ENCODE data around the gene ITGB6. TPM values are rescaled to one million over a fixed set of nuclear protein-coding genes. Genes with fewer than 3 reads are reported as not detected.

ITGB6 gene
- total RNA-seq, 1 donor from 2014 or later: 17.2 TPM

- Histone ChIP-seq H3K27ac (no peak overlapping the region), H3K27me3 (no peaks in the 10 kb centered on the region), H3K36me3 (no peaks in the 10 kb centered on the region), H3K9me3 (no peaks in the 10 kb centered on the region), H3K4me3 (no peak overlapping the region), H3K4me1 (peaks cover 68% of the 10 kb centered on the region)
- intact Hi-C loops (cut with DNase I): no loop called here
- TF ChIP-seq, protein P1, sequence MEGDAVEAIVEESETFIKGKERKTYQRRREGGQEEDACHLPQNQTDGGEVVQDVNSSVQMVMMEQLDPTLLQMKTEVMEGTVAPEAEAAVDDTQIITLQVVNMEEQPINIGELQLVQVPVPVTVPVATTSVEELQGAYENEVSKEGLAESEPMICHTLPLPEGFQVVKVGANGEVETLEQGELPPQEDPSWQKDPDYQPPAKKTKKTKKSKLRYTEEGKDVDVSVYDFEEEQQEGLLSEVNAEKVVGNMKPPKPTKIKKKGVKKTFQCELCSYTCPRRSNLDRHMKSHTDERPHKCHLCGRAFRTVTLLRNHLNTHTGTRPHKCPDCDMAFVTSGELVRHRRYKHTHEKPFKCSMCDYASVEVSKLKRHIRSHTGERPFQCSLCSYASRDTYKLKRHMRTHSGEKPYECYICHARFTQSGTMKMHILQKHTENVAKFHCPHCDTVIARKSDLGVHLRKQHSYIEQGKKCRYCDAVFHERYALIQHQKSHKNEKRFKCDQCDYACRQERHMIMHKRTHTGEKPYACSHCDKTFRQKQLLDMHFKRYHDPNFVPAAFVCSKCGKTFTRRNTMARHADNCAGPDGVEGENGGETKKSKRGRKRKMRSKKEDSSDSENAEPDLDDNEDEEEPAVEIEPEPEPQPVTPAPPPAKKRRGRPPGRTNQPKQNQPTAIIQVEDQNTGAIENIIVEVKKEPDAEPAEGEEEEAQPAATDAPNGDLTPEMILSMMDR (IDR thresholded peaks at IDR 0.05): no peak
- no peak for TF ChIP-seq POLR2AphosphoS5 (IDR thresholded peaks at IDR 0.05; ENCODE audit: insufficient read depth in 1 of 2, low read depth in 1 of 2)
- DNase-seq (ENCODE audit: extremely low spot score in 2 of 2): no peak
Measured at GRCh38 chr2:160226367-160226766, 26.3 kb upstream of the ITGB6 start.

GRCh38 chr2:160225722-160226121 is 25.6 kb upstream of the ITGB6 start:
- no peak overlapping the region for H3K4me3 ChIP-seq
- peaks cover 74% of the 10 kb centered on the region for H3K4me1 ChIP-seq
- no peaks in the 10 kb centered on the region for H3K36me3 ChIP-seq
- no peaks in the 10 kb centered on the region for H3K27me3 ChIP-seq
- no peak for DNase-seq (ENCODE audit: extremely low spot score in 2 of 2)
- no peak overlapping the region for H3K27ac ChIP-seq
- TF ChIP-seq POLR2AphosphoS5 (IDR thresholded peaks at IDR 0.05; ENCODE audit: insufficient read depth in 1 of 2, low read depth in 1 of 2) (no peak), POLR2A (IDR thresholded peaks at IDR 0.05) (no peak)
- TF ChIP-seq, protein P1 (IDR thresholded peaks at IDR 0.05): no peak
- intact Hi-C loops (cut with DNase I): no loop called here
- H3K9me3 ChIP-seq: no peaks in the 10 kb centered on the region

DNA sequence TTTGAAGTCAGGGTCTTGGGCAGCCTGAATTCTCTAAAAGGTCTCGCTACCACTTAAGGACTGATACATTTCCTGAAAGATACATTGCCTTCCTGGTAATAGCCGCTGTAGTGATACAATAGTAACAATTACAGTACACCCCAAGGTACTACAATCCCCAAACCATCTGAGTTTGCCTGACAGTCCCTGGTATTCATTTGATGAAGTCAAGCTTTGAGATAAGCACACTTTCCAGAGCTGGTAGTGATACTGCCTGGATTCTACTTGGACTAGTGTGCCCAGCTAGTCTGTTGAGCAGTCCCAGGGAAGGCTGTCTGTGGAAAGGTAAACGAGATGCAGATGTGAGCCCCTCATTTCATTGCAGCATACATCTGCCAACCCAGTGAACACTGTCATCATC is 24.4 kb upstream of the ITGB6 start:
- intact Hi-C loops (cut with DNase I): no loop called here
- Histone ChIP-seq H3K27me3 (no peaks in the 10 kb centered on the region), H3K9me3 (no peaks in the 10 kb centered on the region), H3K36me3 (no peaks in the 10 kb centered on the region), H3K27ac (no peak overlapping the region), H3K4me3 (no peak overlapping the region), H3K4me1 (peaks cover 76% of the 10 kb centered on the region)
- DNase-seq (ENCODE audit: extremely low spot score in 2 of 2): no peak
- no peak for TF ChIP-seq POLR2A (IDR thresholded peaks at IDR 0.05)
- no peak for TF ChIP-seq POLR2AphosphoS5 (IDR thresholded peaks at IDR 0.05; ENCODE audit: insufficient read depth in 1 of 2, low read depth in 1 of 2)

- Histone ChIP-seq H3K9me3 (no peaks in the 10 kb centered on the region), H3K27ac (no peak overlapping the region), H3K36me3 (no peaks in the 10 kb centered on the region), H3K4me3 (no peak overlapping the region), H3K4me1 (peaks cover 71% of the 10 kb centered on the region), H3K27me3 (no peaks in the 10 kb centered on the region)
- intact Hi-C loops (cut with DNase I): no loop called here
- DNase-seq (ENCODE audit: extremely low spot score in 2 of 2): no peak
- TF ChIP-seq POLR2A (IDR thresholded peaks at IDR 0.05) (no peak), POLR2AphosphoS5 (IDR thresholded peaks at IDR 0.05; ENCODE audit: insufficient read depth in 1 of 2, low read depth in 1 of 2) (peak in 1 of 2 donors; percentile 40)
Measured at GRCh38 chr2:160224060-160224459, 24.0 kb upstream of the ITGB6 start.

DNA sequence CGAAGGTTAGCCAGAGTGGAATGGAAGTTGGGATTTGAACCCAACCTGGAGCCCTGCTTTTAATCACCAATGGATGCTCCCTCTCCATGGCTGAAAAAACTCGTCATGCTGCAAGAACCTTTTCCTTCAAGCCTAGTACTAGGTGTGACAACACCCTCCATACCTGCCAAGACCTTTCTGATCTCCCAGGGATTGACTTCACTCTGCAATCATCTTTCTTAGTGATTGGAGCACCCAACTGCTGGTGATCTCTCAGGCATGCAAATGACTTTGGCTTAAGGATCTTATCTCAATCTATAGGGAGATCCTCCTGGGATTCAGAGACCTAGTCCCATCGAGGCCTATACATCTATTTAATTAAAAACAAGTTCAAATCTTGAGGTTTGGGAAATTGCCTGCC is 23.5 kb upstream of the ITGB6 start:
- H3K36me3 ChIP-seq: no peaks in the 10 kb centered on the region
- H3K4me3 ChIP-seq: no peak overlapping the region
- no peaks in the 10 kb centered on the region for H3K9me3 ChIP-seq
- peaks cover 68% of the 10 kb centered on the region for H3K4me1 ChIP-seq
- intact Hi-C loops (cut with DNase I): no loop called here
- DNase-seq (ENCODE audit: extremely low spot score in 2 of 2): no peak
- no peak for TF ChIP-seq POLR2AphosphoS5 (IDR thresholded peaks at IDR 0.05; ENCODE audit: insufficient read depth in 1 of 2, low read depth in 1 of 2)
- no peak overlapping the region for H3K27ac ChIP-seq
- no peaks in the 10 kb centered on the region for H3K27me3 ChIP-seq

- TF ChIP-seq, protein P1 (IDR thresholded peaks at IDR 0.05): no peak
- TF ChIP-seq POLR2A (IDR thresholded peaks at IDR 0.05): no peak
- no peak for TF ChIP-seq POLR2AphosphoS5 (IDR thresholded peaks at IDR 0.05; ENCODE audit: insufficient read depth in 1 of 2, low read depth in 1 of 2)
- intact Hi-C loops (cut with DNase I): no loop called here
- no peaks in the 10 kb centered on the region for H3K27me3 ChIP-seq
- H3K9me3 ChIP-seq: no peaks in the 10 kb centered on the region
- H3K27ac ChIP-seq: peak overlapping the region; percentile 65
- DNase-seq (ENCODE audit: extremely low spot score in 2 of 2): no peak
- no peak overlapping the region for H3K4me3 ChIP-seq
- H3K36me3 ChIP-seq: no peaks in the 10 kb centered on the region
- H3K4me1 ChIP-seq: peaks cover 64% of the 10 kb centered on the region
Measured at GRCh38 chr2:160222546-160223283, 22.6 kb upstream of the ITGB6 start.

Data from vagina (tissue), 2 donors.